Nephron progenitor cell (in vitro differentiated cells): ENCODE results near the gene DLL1.

Experiments
- DNase-seq: peaks from one replicate; pipeline ENCODE4 v3.0.0; 2021
- H3K27ac Mint-ChIP-seq: 2 replicates; pipeline ENCODE4 v1.8.0; 2021; ENCODE audit warnings: mild to moderate bottlenecking, moderate library complexity, mixed read lengths
- H3K27me3 Mint-ChIP-seq: 2 replicates; pipeline ENCODE4 v1.8.0; 2021; ENCODE audit warnings: mild to moderate bottlenecking, low read depth, mixed read lengths; ENCODE audit not compliant: poor library complexity
- H3K36me3 Mint-ChIP-seq: 2 replicates; pipeline ENCODE4 v1.8.0; 2021; ENCODE audit warnings: low read depth, mixed read lengths
- H3K4me1 Mint-ChIP-seq: 2 replicates; pipeline ENCODE4 v1.8.0; 2021; ENCODE audit warnings: mixed read lengths
- H3K4me3 Mint-ChIP-seq: 2 replicates; pipeline ENCODE4 v1.8.0; 2021; ENCODE audit warnings: mild to moderate bottlenecking, moderate library complexity, mixed read lengths
- H3K9me3 Mint-ChIP-seq: 2 replicates; pipeline ENCODE4 v1.8.0; 2021; ENCODE audit warnings: mild to moderate bottlenecking, moderate library complexity, mixed read lengths
- CTCF ChIP-seq: fragments of 200-600 bp; sonication (generic); IDR thresholded peaks from 2 replicates; pipeline ENCODE4 v1.5.0; 2021; ENCODE audit warnings: antibody characterized with exemption

DLL1 gene

GRCh38 chr6:170282512-170283158 lies 8.2 kb downstream of the DLL1 start:
- Mint-ChIP-seq H3K27me3 (peaks cover 9% of the 10 kb centered on the region), H3K4me1 (peaks cover 70% of the 10 kb centered on the region), H3K4me3 (no peak overlapping the region), H3K27ac (no peak overlapping the region), H3K36me3 (peaks cover 55% of the 10 kb centered on the region), H3K9me3 (no peaks in the 10 kb centered on the region)
- DNase-seq: no peak
- TF ChIP-seq CTCF: no peak

- Mint-ChIP-seq H3K36me3 (peaks cover 55% of the 10 kb centered on the region), H3K27ac (no peak overlapping the region), H3K4me3 (peak overlapping the region; percentile 3), H3K4me1 (peaks cover 67% of the 10 kb centered on the region), H3K27me3 (peaks cover 3% of the 10 kb centered on the region), H3K9me3 (no peaks in the 10 kb centered on the region)
- no peak for DNase-seq
- no peak for TF ChIP-seq CTCF
Observed at GRCh38 chr6:170281331-170282292, 9.3 kb downstream of the DLL1 start.

- no peaks in the 10 kb centered on the region for H3K9me3 Mint-ChIP-seq
- no peaks in the 10 kb centered on the region for H3K27me3 Mint-ChIP-seq
- TF ChIP-seq CTCF: no peak
- peaks cover 67% of the 10 kb centered on the region for H3K4me1 Mint-ChIP-seq
- no peak overlapping the region for H3K27ac Mint-ChIP-seq
- H3K36me3 Mint-ChIP-seq: peaks cover 49% of the 10 kb centered on the region
- peak overlapping the region; percentile 62 for H3K4me3 Mint-ChIP-seq
- no peak for DNase-seq
Observed at GRCh38 chr6:170280689-170281045, 10.2 kb downstream of the DLL1 start.

DNA sequence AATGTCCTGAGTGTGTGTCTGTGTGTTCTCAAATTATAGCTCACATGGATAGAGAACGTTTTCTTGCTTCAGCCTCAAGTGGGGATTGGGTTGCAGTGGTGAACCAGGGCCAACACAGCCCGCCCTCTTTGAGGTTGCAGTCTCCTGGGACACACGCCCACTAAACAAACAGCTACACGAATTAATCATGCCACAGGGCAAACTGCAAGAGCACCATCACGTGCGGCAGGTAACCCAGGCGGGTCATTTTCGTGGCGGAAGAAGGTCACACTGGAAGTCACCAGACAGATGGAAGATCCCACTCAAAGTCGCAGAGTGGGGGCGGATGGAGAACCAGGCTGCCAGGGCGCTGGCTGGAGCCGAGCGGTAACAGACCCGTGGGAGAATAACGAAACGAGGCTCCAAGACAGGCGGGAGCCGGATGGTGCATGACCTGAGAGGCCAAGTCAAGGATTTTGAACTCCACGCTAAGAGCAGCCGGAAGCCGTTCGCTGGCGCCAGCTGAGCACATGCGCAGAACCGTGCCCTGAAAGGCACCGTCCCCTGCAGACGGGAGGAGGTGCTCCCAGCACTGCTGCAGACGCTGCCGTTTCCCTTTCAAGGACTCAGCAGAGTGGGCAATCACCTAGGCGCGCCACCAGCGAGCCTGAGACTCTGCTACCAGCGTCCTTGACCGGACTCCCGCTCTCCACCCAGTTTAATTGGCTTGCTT lies 10.7 kb downstream of the DLL1 start:
- H3K9me3 Mint-ChIP-seq: no peaks in the 10 kb centered on the region
- peaks cover 67% of the 10 kb centered on the region for H3K4me1 Mint-ChIP-seq
- peaks cover 3% of the 10 kb centered on the region for H3K27me3 Mint-ChIP-seq
- peak overlapping the region; percentile 1 for H3K27ac Mint-ChIP-seq
- peak overlapping the region; percentile 62 for H3K4me3 Mint-ChIP-seq
- DNase-seq: peak; percentile 62
- peaks cover 46% of the 10 kb centered on the region for H3K36me3 Mint-ChIP-seq
- TF ChIP-seq CTCF: no peak

GRCh38 chr6:170279426-170279825 lies 11.5 kb downstream of the DLL1 start:
- Mint-ChIP-seq H3K4me1 (peaks cover 68% of the 10 kb centered on the region), H3K27ac (no peak overlapping the region), H3K36me3 (peaks cover 39% of the 10 kb centered on the region), H3K4me3 (no peak overlapping the region), H3K27me3 (peaks cover 3% of the 10 kb centered on the region), H3K9me3 (no peaks in the 10 kb centered on the region)
- no peak for DNase-seq
- no peak for TF ChIP-seq CTCF
